ENCODE data around the gene CACTIN.

DNA sequence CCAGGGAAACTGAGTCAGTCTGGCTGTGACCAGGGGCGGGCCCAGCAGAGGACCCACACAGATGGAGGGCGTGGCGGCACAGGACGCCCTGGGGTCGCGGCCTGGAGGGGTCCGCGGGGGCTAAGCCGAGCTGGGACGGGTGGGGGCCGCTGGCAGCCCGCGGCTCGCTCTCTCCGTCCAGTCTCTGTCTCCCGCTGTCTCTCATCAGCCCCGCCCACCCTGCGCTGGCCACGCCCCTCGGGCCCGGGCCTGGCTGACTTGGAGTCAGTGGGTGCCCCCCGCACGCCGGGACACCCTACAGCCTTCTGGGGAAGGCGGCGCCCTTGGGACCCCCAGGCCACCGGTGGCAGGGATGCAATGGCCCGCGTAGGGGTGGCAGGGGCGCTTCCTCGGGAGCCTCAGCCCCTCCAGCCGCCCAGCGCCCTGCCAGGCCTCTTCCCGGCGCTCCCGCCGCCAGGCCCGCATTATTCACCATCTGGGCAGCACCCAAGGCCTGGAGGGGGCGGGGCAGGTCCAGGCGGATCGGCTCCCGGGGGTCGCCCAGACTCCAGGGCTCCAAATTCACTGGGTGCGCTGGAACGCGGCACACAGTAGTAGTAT lies 19.8 kb downstream of the CACTIN start, which contains the start of gene TBXA2R:
- TF ChIP-seq POLR2A (IDR thresholded peaks at IDR 0.05): no peak
- TF ChIP-seq, protein P1, sequence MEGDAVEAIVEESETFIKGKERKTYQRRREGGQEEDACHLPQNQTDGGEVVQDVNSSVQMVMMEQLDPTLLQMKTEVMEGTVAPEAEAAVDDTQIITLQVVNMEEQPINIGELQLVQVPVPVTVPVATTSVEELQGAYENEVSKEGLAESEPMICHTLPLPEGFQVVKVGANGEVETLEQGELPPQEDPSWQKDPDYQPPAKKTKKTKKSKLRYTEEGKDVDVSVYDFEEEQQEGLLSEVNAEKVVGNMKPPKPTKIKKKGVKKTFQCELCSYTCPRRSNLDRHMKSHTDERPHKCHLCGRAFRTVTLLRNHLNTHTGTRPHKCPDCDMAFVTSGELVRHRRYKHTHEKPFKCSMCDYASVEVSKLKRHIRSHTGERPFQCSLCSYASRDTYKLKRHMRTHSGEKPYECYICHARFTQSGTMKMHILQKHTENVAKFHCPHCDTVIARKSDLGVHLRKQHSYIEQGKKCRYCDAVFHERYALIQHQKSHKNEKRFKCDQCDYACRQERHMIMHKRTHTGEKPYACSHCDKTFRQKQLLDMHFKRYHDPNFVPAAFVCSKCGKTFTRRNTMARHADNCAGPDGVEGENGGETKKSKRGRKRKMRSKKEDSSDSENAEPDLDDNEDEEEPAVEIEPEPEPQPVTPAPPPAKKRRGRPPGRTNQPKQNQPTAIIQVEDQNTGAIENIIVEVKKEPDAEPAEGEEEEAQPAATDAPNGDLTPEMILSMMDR (IDR thresholded peaks at IDR 0.05): peak in 1 of 3 donors; percentile 4
